AG04450 (cell line): ENCODE data around the gene SUSD4. TPM values are rescaled to one million over a fixed set of nuclear protein-coding genes. Genes with fewer than 3 reads are reported as not detected.

Experiments used
- CTCF ChIA-PET: fragments of 300-600, 350-600 bp; formaldehyde crosslinking; extraction: SDS; loops from one replicate; lab custom pipeline; 2022; ENCODE audit warnings: antibody characterized with exemption, inconsistent platforms; lab: Charles Lee
- POLR2A ChIA-PET: fragments of 350-600 bp; formaldehyde crosslinking; extraction: SDS; loops from one replicate; lab custom pipeline; 2021; ENCODE audit warnings: antibody characterized with exemption, inconsistent platforms; lab: Yijun Ruan, JAX
- DNase-seq: peaks from one replicate; pipeline ENCODE4 v3.0.0-alpha.2; 2011; ENCODE audit warnings: low read depth, low spot score
- H3K27ac ChIP-seq: one replicate; pipeline ENCODE4 v1.5.1; 2012; ENCODE audit warnings: low read depth, low read length, control low read depth
- H3K27me3 ChIP-seq: one replicate; pipeline ENCODE4 v1.6.0; 2012; ENCODE audit warnings: low read length; ENCODE audit not compliant: control insufficient read depth, insufficient read depth
- H3K4me3 ChIP-seq: 2 replicates; pipeline ENCODE4 v1.5.1; 2011; ENCODE audit warnings: mild to moderate bottlenecking, low read depth, low read length, control low read depth
- H3K9me3 ChIP-seq: 2 replicates; pipeline ENCODE4 v1.5.1; 2012; ENCODE audit warnings: low read length; ENCODE audit not compliant: control insufficient read depth, insufficient read depth
- polyA plus RNA-seq: library from polyadenylated mRNA; depleted of rRNA; stranded (reverse); fragments of >200 nt; gene quantifications from 2 replicates; pipeline ENCODE4 v1.2.3, GENCODE V29; 2011
- TF ChIP-seq, protein P1 (sequence below): IDR thresholded peaks from 2 replicates; pipeline ENCODE4 v1.5.1; 2011; ENCODE audit warnings: low read depth, low read length, control low read depth, inconsistent platforms

SUSD4 gene
- polyA plus RNA-seq, 1 experiment: 0.29 TPM

DNA sequence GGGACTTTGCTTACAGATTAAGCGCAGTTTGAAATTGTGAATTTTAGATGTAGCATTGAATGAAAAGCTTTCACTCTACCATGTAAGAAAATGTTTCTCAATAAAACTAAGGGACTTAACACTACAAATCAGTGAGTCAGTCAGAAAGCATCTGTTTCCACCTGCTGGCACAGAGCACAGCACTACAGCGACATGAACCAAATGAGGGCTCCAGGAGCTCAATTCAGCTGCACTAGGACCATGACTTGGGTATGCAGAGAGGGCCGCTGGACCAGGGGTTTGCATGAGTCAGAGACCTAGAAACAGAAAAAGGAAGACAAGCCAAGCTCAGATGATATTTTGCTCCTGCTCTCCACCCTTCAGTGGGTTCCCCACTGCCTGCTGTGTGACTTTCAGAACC, 5.2 kb downstream of the SUSD4 start:
- Histone ChIP-seq H3K9me3 (no peaks in the 10 kb centered on the region; the same call in 1 of the 2 replicates), H3K27ac (no peak overlapping the region), H3K27me3 (peaks cover 65% of the 10 kb centered on the region), H3K4me3 (no peak overlapping the region)
- no peak for DNase-seq
- TF ChIP-seq, protein P1, sequence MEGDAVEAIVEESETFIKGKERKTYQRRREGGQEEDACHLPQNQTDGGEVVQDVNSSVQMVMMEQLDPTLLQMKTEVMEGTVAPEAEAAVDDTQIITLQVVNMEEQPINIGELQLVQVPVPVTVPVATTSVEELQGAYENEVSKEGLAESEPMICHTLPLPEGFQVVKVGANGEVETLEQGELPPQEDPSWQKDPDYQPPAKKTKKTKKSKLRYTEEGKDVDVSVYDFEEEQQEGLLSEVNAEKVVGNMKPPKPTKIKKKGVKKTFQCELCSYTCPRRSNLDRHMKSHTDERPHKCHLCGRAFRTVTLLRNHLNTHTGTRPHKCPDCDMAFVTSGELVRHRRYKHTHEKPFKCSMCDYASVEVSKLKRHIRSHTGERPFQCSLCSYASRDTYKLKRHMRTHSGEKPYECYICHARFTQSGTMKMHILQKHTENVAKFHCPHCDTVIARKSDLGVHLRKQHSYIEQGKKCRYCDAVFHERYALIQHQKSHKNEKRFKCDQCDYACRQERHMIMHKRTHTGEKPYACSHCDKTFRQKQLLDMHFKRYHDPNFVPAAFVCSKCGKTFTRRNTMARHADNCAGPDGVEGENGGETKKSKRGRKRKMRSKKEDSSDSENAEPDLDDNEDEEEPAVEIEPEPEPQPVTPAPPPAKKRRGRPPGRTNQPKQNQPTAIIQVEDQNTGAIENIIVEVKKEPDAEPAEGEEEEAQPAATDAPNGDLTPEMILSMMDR: no peak
- ChIA-PET POLR2A (no interaction called here), CTCF (no interaction called here)

DNA sequence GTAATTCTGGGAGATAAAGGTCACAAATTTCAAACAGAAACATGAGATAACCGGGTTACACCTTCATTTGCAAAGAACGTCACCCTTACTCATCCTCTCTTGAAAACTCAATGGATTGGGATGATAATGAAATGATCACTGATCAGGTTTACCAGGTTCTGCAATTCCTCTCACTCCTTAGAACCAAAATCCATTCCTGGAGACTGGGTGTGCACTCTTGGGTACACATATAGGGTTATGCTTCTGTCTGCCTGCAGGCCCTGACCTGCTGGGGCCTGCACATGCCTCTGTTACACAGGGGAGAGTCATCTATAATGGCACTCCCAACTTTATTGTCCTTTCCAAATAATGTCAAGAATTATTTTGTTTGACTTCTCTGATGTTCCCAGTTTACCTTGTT, 8.3 kb downstream of the SUSD4 start:
- POLR2A ChIA-PET: no interaction called here
- CTCF ChIA-PET: interaction anchor here (0.7 kb wide), 1 partner anchor 176 kb away, joined by 3 read pairs; no protein-coding TSS in a partner anchor

DNA sequence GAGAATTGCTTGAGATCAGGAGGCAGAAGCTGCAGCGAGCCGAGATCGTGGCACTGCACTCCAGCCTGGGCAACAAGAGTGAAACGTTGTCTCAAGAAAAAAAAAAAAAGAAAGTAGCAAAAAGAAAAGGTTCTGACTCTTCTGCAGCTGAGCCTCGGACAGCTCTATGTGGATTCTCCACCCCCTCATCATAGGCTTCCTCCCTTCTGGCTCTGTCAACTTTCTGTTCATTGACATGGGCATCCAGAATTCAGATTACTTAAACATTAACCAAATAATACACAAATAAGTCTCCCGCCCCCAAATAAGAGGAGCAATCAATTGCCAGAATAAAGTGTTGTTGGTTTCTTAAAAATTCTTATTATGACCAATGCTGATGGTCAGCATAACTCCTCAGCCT, 10.0 kb downstream of the SUSD4 start:
- no peak overlapping the region for H3K4me3 ChIP-seq
- ChIA-PET POLR2A (no interaction called here), CTCF (no interaction called here)
- H3K27ac ChIP-seq: no peak overlapping the region
- no peaks in the 10 kb centered on the region for H3K9me3 ChIP-seq
- H3K27me3 ChIP-seq: peaks cover 55% of the 10 kb centered on the region
- TF ChIP-seq, protein P1: no peak
- DNase-seq: no peak

More for the DNA sequence above, 8.3 kb downstream of the SUSD4 start:
- Histone ChIP-seq H3K27me3 (peaks cover 61% of the 10 kb centered on the region), H3K9me3 (no peaks in the 10 kb centered on the region), H3K27ac (no peak overlapping the region), H3K4me3 (no peak overlapping the region)
- no peak for DNase-seq
- TF ChIP-seq, protein P1: no peak

DNA sequence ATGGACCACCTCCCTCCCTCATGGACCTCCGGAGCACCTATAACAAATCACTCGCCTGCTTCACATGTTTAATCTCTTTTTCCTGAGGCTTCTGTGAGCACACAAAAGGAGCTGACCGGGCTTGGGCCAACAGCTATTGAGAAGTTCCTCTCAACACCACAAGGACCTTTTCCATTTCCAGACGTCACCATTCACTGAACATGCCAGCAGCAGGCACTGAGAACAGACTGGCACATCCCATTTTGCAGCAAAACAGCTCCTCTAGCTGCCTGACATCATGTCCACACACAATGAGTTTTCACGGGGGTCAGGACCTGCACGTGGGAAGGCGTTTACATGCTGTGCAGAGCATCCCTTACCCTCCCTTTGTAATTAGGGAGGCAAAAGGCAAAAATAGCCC, 11.0 kb downstream of the SUSD4 start:
- no peaks in the 10 kb centered on the region for H3K9me3 ChIP-seq
- ChIA-PET POLR2A (no interaction called here), CTCF (no interaction called here)
- H3K4me3 ChIP-seq: no peak overlapping the region
- H3K27ac ChIP-seq: no peak overlapping the region
- no peak for DNase-seq
- peaks cover 54% of the 10 kb centered on the region for H3K27me3 ChIP-seq
- TF ChIP-seq, protein P1: no peak

DNA sequence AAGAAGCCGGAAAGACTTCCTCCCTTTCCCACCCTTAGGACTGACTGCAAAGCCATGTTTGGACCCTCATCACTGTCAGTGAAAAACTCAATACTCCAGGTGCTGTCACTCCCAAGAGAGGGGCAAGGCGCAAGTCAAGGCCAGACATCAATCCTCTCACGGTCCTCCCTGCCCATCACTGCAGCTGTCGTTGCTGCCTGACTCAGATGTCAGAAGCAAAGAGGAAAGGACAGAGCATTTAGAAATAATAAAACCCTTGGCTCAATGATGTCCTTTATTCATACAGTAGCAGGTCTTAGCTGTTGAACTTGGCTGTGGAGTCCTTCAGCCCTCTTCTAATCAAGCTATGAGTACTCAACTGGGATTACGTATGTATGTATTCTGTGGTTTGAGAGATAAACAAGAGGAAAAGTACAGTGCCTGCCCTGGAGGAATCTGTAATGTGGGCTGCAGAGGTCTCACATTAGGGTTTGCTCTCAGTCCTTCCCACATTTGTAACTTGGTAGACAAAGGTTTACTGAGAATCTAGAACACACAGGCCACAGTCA, 13.5 kb downstream of the SUSD4 start:
- no peaks in the 10 kb centered on the region for H3K9me3 ChIP-seq
- DNase-seq: no peak
- no peak overlapping the region for H3K27ac ChIP-seq
- peaks cover 47% of the 10 kb centered on the region for H3K27me3 ChIP-seq
- CTCF ChIA-PET: no interaction called here
- POLR2A ChIA-PET: no interaction called here
- TF ChIP-seq, protein P1: no peak
- no peak overlapping the region for H3K4me3 ChIP-seq
